HG02571 (cell line): ENCODE measurements around the gene TBPL1.

Experiments
- ATAC-seq: cut with Tn5 transposase; IDR thresholded peaks from one replicate; pipeline ENCODE4 v1.9.1; 2021; ENCODE audit warnings: mild to moderate bottlenecking, moderate library complexity; ENCODE audit not compliant: unreplicated experiment

TBPL1 gene

GRCh38 chr6:134039116-134039515 lies 86.1 kb downstream of the TBPL1 start:
- no peak for ATAC-seq
